Tibial artery (tissue), 4 donors: ENCODE data around the gene KRTCAP2.
A peak's percentile ranks its signal among the peaks of the same experiment; 100 is the strongest.
"Not testable (repeated sequence)": the region's sequence is repeated elsewhere in the genome, so short reads cannot be mapped to it uniquely, and the experiment has no call there.

Experiments used
- DNase-seq, 2 donors: peaks; one replicate each; pipeline ENCODE4 v3.0.0-alpha.2; 2019
- H3K27ac ChIP-seq, 2 donors: fragments of 200-600 bp; sonication (generic) in 1 of 2; 1 replicate in 1 of 2; 2 replicates in 1 of 2; pipeline ENCODE4 v1.5.1; 2018 to 2019; ENCODE audit warnings: mild to moderate bottlenecking in 1 of 2
- H3K27me3 ChIP-seq, 2 donors: fragments of 200-600 bp; sonication (generic) in 1 of 2; one replicate each; pipeline versions ENCODE4 v1.5.1 to v1.6.0; 2016 to 2019
- H3K36me3 ChIP-seq, 3 donors: fragments of 200-600 bp; sonication (generic) in 2 of 3; one replicate each; pipeline ENCODE4 v1.5.1; 2016 to 2019; ENCODE audit warnings: mild to moderate bottlenecking in 2 of 3
- H3K4me1 ChIP-seq, 4 donors: fragments of 200-600 bp; sonication (generic) in 2 of 4; 1 replicate in 3 of 4; 2 replicates in 1 of 4; pipeline ENCODE4 v1.5.1; 2016 to 2019
- H3K4me3 ChIP-seq, 2 donors: fragments of 200-600 bp; sonication (generic) in 1 of 2; 1 replicate in 1 of 2; 2 replicates in 1 of 2; pipeline ENCODE4 v1.5.1; 2018 to 2019; ENCODE audit warnings: mild to moderate bottlenecking in 2 of 2
- H3K9me3 ChIP-seq, 3 donors: fragments of 200-600 bp; sonication (generic) in 1 of 3; one replicate each; pipeline ENCODE4 v1.5.1; 2016 to 2019
- CTCF ChIP-seq, 2 experiments: fragments of 200-600 bp in 1 of 2; fragments of 450-650 bp in 1 of 2; IDR thresholded peaks; one replicate each; pipeline ENCODE4 v1.5.1; 2017 to 2019; ENCODE audit warnings: antibody characterized with exemption in 2 of 2, mild to moderate bottlenecking in 1 of 2, moderate library complexity in 1 of 2
- intact Hi-C: fragments of 100-400 bp; cut with DNase I; formaldehyde crosslinking; loops from one replicate; pipeline ENCODE4 v1.15.0; 2023; ENCODE audit warnings: low total_unique reads

KRTCAP2 gene

GRCh38 chr1:155171836-155172731 lies 1.0 kb downstream of the KRTCAP2 start:
- peak in 1 of 2 donors; percentile 12 for DNase-seq
- Histone ChIP-seq H3K27me3 (peaks cover 0 to 24% of the 10 kb centered on the region in 2 donors), H3K36me3 (peaks cover 7 to 26% (median 22%) of the 10 kb centered on the region in 3 donors), H3K4me1 (peaks cover 3 to 40% (median 26%) of the 10 kb centered on the region in 4 donors), H3K4me3 (peak overlapping the region; percentile 79 to 80), H3K9me3 (no peaks in the 10 kb centered on the region), H3K27ac (peak overlapping the region; percentile 89 to 94)
- TF ChIP-seq CTCF (IDR thresholded peaks at IDR 0.05) = no peak
- intact Hi-C loops = no loop called here

GRCh38 chr1:155170806-155171205 lies 2.3 kb downstream of the KRTCAP2 start:
- Histone ChIP-seq H3K27me3 (peaks cover 0 to 31% of the 10 kb centered on the region in 2 donors), H3K9me3 (no peaks in the 10 kb centered on the region), H3K4me1 (peaks cover 3 to 43% (median 29%) of the 10 kb centered on the region in 4 donors), H3K27ac (no peak overlapping the region), H3K36me3 (peaks cover 7 to 26% (median 22%) of the 10 kb centered on the region in 3 donors), H3K4me3 (no peak overlapping the region)
- intact Hi-C loops = no loop called here
- TF ChIP-seq CTCF (IDR thresholded peaks at IDR 0.05) = no peak
- no peak for DNase-seq

- Histone ChIP-seq H3K27ac (no peak overlapping the region), H3K27me3 (peaks cover 0 to 27% of the 10 kb centered on the region in 2 donors), H3K4me1 (peaks cover 3 to 43% (median 29%) of the 10 kb centered on the region in 4 donors), H3K36me3 (peaks cover 7 to 26% (median 22%) of the 10 kb centered on the region in 3 donors), H3K4me3 (no peak overlapping the region), H3K9me3 (no peaks in the 10 kb centered on the region)
- TF ChIP-seq CTCF (IDR thresholded peaks at IDR 0.05) = no peak
- DNase-seq = peak in 1 of 2 donors; percentile 7
- intact Hi-C loops = no loop called here
Observed at GRCh38 chr1:155170101-155170785, 2.9 kb downstream of the KRTCAP2 start.

- Histone ChIP-seq H3K27ac (no peak overlapping the region), H3K4me3 (no peak overlapping the region), H3K27me3 (peaks cover 0 to 20% of the 10 kb centered on the region in 2 donors), H3K9me3 (no peaks in the 10 kb centered on the region), H3K4me1 (peaks cover 3 to 38% (median 27%) of the 10 kb centered on the region in 4 donors), H3K36me3 (peaks cover 7 to 26% (median 22%) of the 10 kb centered on the region in 3 donors)
- no peak for TF ChIP-seq CTCF (IDR thresholded peaks at IDR 0.05)
- no peak for DNase-seq
- intact Hi-C loops = no loop called here
Observed at GRCh38 chr1:155169541-155169940, 3.6 kb downstream of the KRTCAP2 start.

- DNase-seq = peak in 1 of 2 donors; percentile 9
- Histone ChIP-seq H3K27me3 (peaks cover 0 to 13% of the 10 kb centered on the region in 2 donors), H3K4me1 (peaks cover 3 to 29% (median 21%) of the 10 kb centered on the region in 4 donors), H3K36me3 (peaks cover 7 to 26% (median 22%) of the 10 kb centered on the region in 3 donors), H3K27ac (no peak overlapping the region), H3K9me3 (no peaks in the 10 kb centered on the region), H3K4me3 (no peak overlapping the region)
- intact Hi-C loops = no loop called here
- TF ChIP-seq CTCF (IDR thresholded peaks at IDR 0.05) = no peak
Observed at GRCh38 chr1:155168456-155169210, 4.5 kb downstream of the KRTCAP2 start.

GRCh38 chr1:155168105-155168445 lies 5.0 kb downstream of the KRTCAP2 start:
- H3K9me3 ChIP-seq, H3K27ac ChIP-seq, H3K4me3 ChIP-seq, intact Hi-C loops: not testable (repeated sequence)
- peaks cover 7 to 26% (median 22%) of the 10 kb centered on the region in 3 donors for H3K36me3 ChIP-seq
- peaks cover 0 to 13% of the 10 kb centered on the region in 2 donors for H3K27me3 ChIP-seq
- peaks cover 3 to 25% (median 19%) of the 10 kb centered on the region in 4 donors for H3K4me1 ChIP-seq
- DNase-seq = peak in 1 of 2 donors; percentile 21
